CD4-positive, CD25-positive, alpha-beta regulatory T cell (primary cell): Measurements from ENCODE around the gene ACACB. TPM values are rescaled to one million over a fixed set of nuclear protein-coding genes. Genes with fewer than 3 reads are reported as not detected.

Source experiments
- ATAC-seq, 2 donors: fragments of 150-1000 bp; cut with Tn5 transposase; one replicate each; pipeline ENCODE4 v1.10.0; 2021; ENCODE audit warnings: low read depth in 2 of 2, moderate number of reproducible peaks in 2 of 2, moderate library complexity in 1 of 2
- DNase-seq, 3 donors: peaks; one replicate each; pipeline versions ENCODE4 v3.0.0 to v3.0.0-alpha.2; 2012 to 2022; ENCODE audit warnings: mixed read lengths in 1 of 3
- H3K27ac ChIP-seq: one replicate; pipeline ENCODE4 v1.7.0; 2013; ENCODE audit warnings: mild to moderate bottlenecking, low read length; ENCODE audit not compliant: insufficient read depth, poor library complexity, severe bottlenecking
- H3K27me3 ChIP-seq: one replicate; pipeline ENCODE4 v1.7.0; 2013; ENCODE audit warnings: low read length; ENCODE audit not compliant: control insufficient read depth, insufficient read depth
- H3K36me3 ChIP-seq: one replicate; pipeline ENCODE4 v1.7.0; 2013; ENCODE audit warnings: mild to moderate bottlenecking, low read length, moderate library complexity; ENCODE audit not compliant: control insufficient read depth, insufficient read depth
- H3K4me1 ChIP-seq: 2 replicates; pipeline ENCODE4 v1.7.0; 2013; ENCODE audit warnings: mild to moderate bottlenecking, low read length; ENCODE audit not compliant: insufficient read depth, control insufficient read depth, poor library complexity, severe bottlenecking
- H3K4me3 ChIP-seq: one replicate; pipeline ENCODE4 v1.7.0; 2013; ENCODE audit warnings: low read depth, mild to moderate bottlenecking, low read length, moderate library complexity
- H3K9me3 ChIP-seq, 2 experiments: 1 replicate in 1 of 2; 2 replicates in 1 of 2; pipeline ENCODE4 v1.7.0; 2013; ENCODE audit warnings: low read length in 2 of 2, mild to moderate bottlenecking in 1 of 2, moderate library complexity in 1 of 2; ENCODE audit not compliant: control insufficient read depth in 2 of 2
- H3K27ac Mint-ChIP-seq, 3 donors: one replicate each; pipeline ENCODE4 v1.8.0; 2020 to 2022; ENCODE audit warnings: mild to moderate bottlenecking in 3 of 3, mixed read lengths in 3 of 3, moderate library complexity in 2 of 3
- H3K27me3 Mint-ChIP-seq: one replicate; pipeline ENCODE4 v1.8.0; 2022; ENCODE audit warnings: mild to moderate bottlenecking, mixed read lengths
- H3K36me3 Mint-ChIP-seq: one replicate; pipeline ENCODE4 v1.8.0; 2020; ENCODE audit warnings: mixed read lengths
- H3K4me1 Mint-ChIP-seq, 4 donors: one replicate each; pipeline ENCODE4 v1.8.0; 2020 to 2022; ENCODE audit warnings: mixed read lengths in 4 of 4, mild to moderate bottlenecking in 1 of 4
- H3K4me3 Mint-ChIP-seq, 4 donors: one replicate each; pipeline ENCODE4 v1.8.0; 2020 to 2022; ENCODE audit warnings: mild to moderate bottlenecking in 4 of 4, mixed read lengths in 4 of 4, moderate library complexity in 3 of 4
- H3K9me3 Mint-ChIP-seq, 7 donors: one replicate each; pipeline ENCODE4 v1.8.0; 2020 to 2022; ENCODE audit warnings: mixed read lengths in 7 of 7, mild to moderate bottlenecking in 3 of 7, moderate library complexity in 2 of 7
- polyA plus RNA-seq, 4 donors: library from polyadenylated mRNA; unstranded; fragments of 300-500 nt; fragmentation: Illumina TruSeq; gene quantifications; one replicate each; pipeline ENCODE4 v1.2.3, GENCODE V29; 2021
- total RNA-seq: library from RNA; stranded (reverse); gene quantifications from one replicate; pipeline ENCODE4 v1.2.3, GENCODE V29; 2022

ACACB gene
- total and polyA plus RNA-seq, 5 donors from 2014 or later: 0.47 to 23.5 (median 1.2) TPM

- Mint-ChIP-seq H3K4me1 (no peaks in the 10 kb centered on the region), H3K9me3 (no peaks in the 10 kb centered on the region), H3K27me3 (peaks cover 13% of the 10 kb centered on the region), H3K36me3 (no peaks in the 10 kb centered on the region), H3K27ac (no peak overlapping the region), H3K4me3 (peak overlapping the region in 1 of 4 donors; percentile 21)
- no peak for DNase-seq
- H3K27ac ChIP-seq: no peak overlapping the region
- no peak for ATAC-seq
- H3K9me3 ChIP-seq: no peaks in the 10 kb centered on the region
- H3K4me3 ChIP-seq: no peak overlapping the region
- H3K27me3 ChIP-seq: no peaks in the 10 kb centered on the region
- no peaks in the 10 kb centered on the region for H3K4me1 ChIP-seq
- no peaks in the 10 kb centered on the region for H3K36me3 ChIP-seq
These were observed 171.6 kb downstream of the ACACB start for GRCh38 chr12:109287811-109288469.

- H3K36me3 Mint-ChIP-seq: no peaks in the 10 kb centered on the region
- no peak overlapping the region for H3K27ac Mint-ChIP-seq
- Histone ChIP-seq H3K4me3 (no peak overlapping the region), H3K4me1 (no peaks in the 10 kb centered on the region), H3K36me3 (no peaks in the 10 kb centered on the region), H3K27me3 (no peaks in the 10 kb centered on the region), H3K9me3 (no peaks in the 10 kb centered on the region), H3K27ac (no peak overlapping the region)
- peaks cover 16% of the 10 kb centered on the region for H3K27me3 Mint-ChIP-seq
- H3K4me3 Mint-ChIP-seq: no peak overlapping the region
- no peak for DNase-seq
- no peaks in the 10 kb centered on the region for H3K9me3 Mint-ChIP-seq
- ATAC-seq: no peak
- no peaks in the 10 kb centered on the region for H3K4me1 Mint-ChIP-seq
These were observed 172.2 kb downstream of the ACACB start for GRCh38 chr12:109288571-109288970.

- ATAC-seq (no peak), DNase-seq (no peak)
- no peak overlapping the region for H3K27ac Mint-ChIP-seq
- no peak overlapping the region for H3K4me3 Mint-ChIP-seq
- H3K27me3 ChIP-seq: no peaks in the 10 kb centered on the region
- no peaks in the 10 kb centered on the region for H3K4me1 ChIP-seq
- H3K9me3 ChIP-seq: no peaks in the 10 kb centered on the region
- no peak overlapping the region for H3K27ac ChIP-seq
- no peak overlapping the region for H3K4me3 ChIP-seq
- no peaks in the 10 kb centered on the region for H3K4me1 Mint-ChIP-seq
- H3K36me3 Mint-ChIP-seq: no peaks in the 10 kb centered on the region
- H3K9me3 Mint-ChIP-seq: no peaks in the 10 kb centered on the region
- H3K27me3 Mint-ChIP-seq: peaks cover 19% of the 10 kb centered on the region
- no peaks in the 10 kb centered on the region for H3K36me3 ChIP-seq
These were observed 172.6 kb downstream of the ACACB start for GRCh38 chr12:109289004-109289403.

- H3K4me1 ChIP-seq: no peaks in the 10 kb centered on the region
- Mint-ChIP-seq H3K36me3 (no peaks in the 10 kb centered on the region), H3K4me3 (no peak overlapping the region), H3K9me3 (peaks cover 0 to under 1% (median 0%) of the 10 kb centered on the region in 7 donors), H3K27ac (no peak overlapping the region), H3K27me3 (peaks cover 19% of the 10 kb centered on the region), H3K4me1 (no peaks in the 10 kb centered on the region)
- H3K9me3 ChIP-seq: no peaks in the 10 kb centered on the region
- ATAC-seq (no peak), DNase-seq (no peak)
- H3K36me3 ChIP-seq: no peaks in the 10 kb centered on the region
- H3K27ac ChIP-seq: no peak overlapping the region
- no peak overlapping the region for H3K4me3 ChIP-seq
- no peaks in the 10 kb centered on the region for H3K27me3 ChIP-seq
These were observed 173.2 kb downstream of the ACACB start for GRCh38 chr12:109289551-109289950.

GRCh38 chr12:109290061-109290460, 173.7 kb downstream of the ACACB start:
- no peak for DNase-seq
- Mint-ChIP-seq H3K4me1 (no peaks in the 10 kb centered on the region), H3K27me3 (peaks cover 19% of the 10 kb centered on the region), H3K9me3 (peaks cover 0 to 2% (median 0%) of the 10 kb centered on the region in 7 donors), H3K27ac (no peak overlapping the region), H3K4me3 (no peak overlapping the region), H3K36me3 (no peaks in the 10 kb centered on the region)
- H3K4me1 ChIP-seq: no peaks in the 10 kb centered on the region
- H3K9me3 ChIP-seq: no peaks in the 10 kb centered on the region
- no peaks in the 10 kb centered on the region for H3K36me3 ChIP-seq
- no peak overlapping the region for H3K4me3 ChIP-seq
- no peaks in the 10 kb centered on the region for H3K27me3 ChIP-seq
- H3K27ac ChIP-seq: no peak overlapping the region
- ATAC-seq: no peak

GRCh38 chr12:109291117-109291516, 174.7 kb downstream of the ACACB start:
- H3K27me3 Mint-ChIP-seq: peaks cover 19% of the 10 kb centered on the region
- H3K9me3 Mint-ChIP-seq: peaks cover 0 to 2% (median 0%) of the 10 kb centered on the region in 7 donors
- Histone ChIP-seq H3K4me3 (no peak overlapping the region), H3K9me3 (no peaks in the 10 kb centered on the region), H3K27me3 (no peaks in the 10 kb centered on the region), H3K4me1 (no peaks in the 10 kb centered on the region), H3K27ac (no peak overlapping the region), H3K36me3 (no peaks in the 10 kb centered on the region)
- no peak overlapping the region for H3K4me3 Mint-ChIP-seq
- DNase-seq (no peak), ATAC-seq (no peak)
- H3K36me3 Mint-ChIP-seq: no peaks in the 10 kb centered on the region
- H3K4me1 Mint-ChIP-seq: no peaks in the 10 kb centered on the region
- no peak overlapping the region for H3K27ac Mint-ChIP-seq

GRCh38 chr12:109291521-109292341, 175.3 kb downstream of the ACACB start:
- peaks cover 19% of the 10 kb centered on the region for H3K27me3 Mint-ChIP-seq
- no peak overlapping the region for H3K27ac Mint-ChIP-seq
- peaks cover 0 to 2% (median 0%) of the 10 kb centered on the region in 7 donors for H3K9me3 Mint-ChIP-seq
- H3K36me3 ChIP-seq: no peaks in the 10 kb centered on the region
- H3K27me3 ChIP-seq: no peaks in the 10 kb centered on the region
- DNase-seq (no peak), ATAC-seq (no peak)
- no peaks in the 10 kb centered on the region for H3K4me1 ChIP-seq
- no peak overlapping the region for H3K4me3 ChIP-seq
- no peak overlapping the region for H3K4me3 Mint-ChIP-seq
- no peak overlapping the region for H3K27ac ChIP-seq
- H3K36me3 Mint-ChIP-seq: no peaks in the 10 kb centered on the region
- H3K4me1 Mint-ChIP-seq: no peaks in the 10 kb centered on the region
- no peaks in the 10 kb centered on the region for H3K9me3 ChIP-seq

- DNase-seq: no peak
- peaks cover 0 to 2% (median 0%) of the 10 kb centered on the region in 7 donors for H3K9me3 Mint-ChIP-seq
These were observed 175.9 kb downstream of the ACACB start for GRCh38 chr12:109292342-109292711.

More at GRCh38 chr12:109292342-109292711, 175.9 kb downstream of the ACACB start:
- Histone ChIP-seq H3K4me3 (no peak overlapping the region), H3K9me3 (no peaks in the 10 kb centered on the region), H3K27ac (no peak overlapping the region), H3K36me3 (no peaks in the 10 kb centered on the region), H3K27me3 (no peaks in the 10 kb centered on the region), H3K4me1 (no peaks in the 10 kb centered on the region)
- Mint-ChIP-seq H3K36me3 (no peaks in the 10 kb centered on the region), H3K27me3 (peaks cover 21% of the 10 kb centered on the region), H3K4me3 (no peak overlapping the region), H3K4me1 (no peaks in the 10 kb centered on the region), H3K27ac (no peak overlapping the region)
- ATAC-seq: no peak
